Loucy (cell line): ENCODE measurements around the gene PAFAH2.

Experiments
- H2AFZ ChIP-seq: fragments of 200-600 bp; sonication (generic); 2 replicates; pipeline ENCODE4 v1.6.0; 2016; ENCODE audit warnings: antibody characterized with exemption, mild to moderate bottlenecking, low read length, moderate library complexity
- H3F3A ChIP-seq: fragments of 200-600 bp; 2 replicates; pipeline ENCODE4 v1.6.0; 2016; ENCODE audit warnings: antibody characterized with exemption, low read depth, mild to moderate bottlenecking
- H3K27me3 ChIP-seq: fragments of 200-600 bp; sonication (generic); 2 replicates; pipeline ENCODE4 v1.6.1; 2014; ENCODE audit warnings: low read length, mild to moderate bottlenecking; ENCODE audit not compliant: insufficient read depth, poor library complexity, severe bottlenecking
- H3K36me3 ChIP-seq: fragments of 200-600 bp; sonication (generic); 2 replicates; pipeline ENCODE4 v1.6.1; 2016; ENCODE audit warnings: low read length; ENCODE audit not compliant: insufficient read depth
- H3K4me1 ChIP-seq: fragments of 200-600 bp; sonication (generic); 2 replicates; pipeline ENCODE4 v1.5.1; 2014; ENCODE audit warnings: low read length, mild to moderate bottlenecking; ENCODE audit not compliant: insufficient read depth, poor library complexity, severe bottlenecking
- H3K4me2 ChIP-seq: fragments of 200-600 bp; sonication (generic); 2 replicates; pipeline ENCODE4 v1.6.0; 2014; ENCODE audit warnings: antibody characterized with exemption, low read length, low read depth, mild to moderate bottlenecking; ENCODE audit not compliant: poor library complexity, severe bottlenecking
- H3K4me3 ChIP-seq: fragments of 200-600 bp; sonication (generic); 2 replicates; pipeline ENCODE4 v1.5.1; 2014; ENCODE audit warnings: low read length, mild to moderate bottlenecking, mixed read lengths; ENCODE audit not compliant: poor library complexity, severe bottlenecking
- H3K79me2 ChIP-seq: fragments of 200-600 bp; sonication (generic); 2 replicates; pipeline ENCODE4 v1.6.1; 2014; ENCODE audit warnings: low read length; ENCODE audit not compliant: insufficient read depth
- H3K9ac ChIP-seq: fragments of 200-600 bp; sonication (generic); 2 replicates; pipeline ENCODE4 v1.6.0; 2014; ENCODE audit warnings: mild to moderate bottlenecking, low read depth, low read length, moderate library complexity; ENCODE audit not compliant: poor library complexity, severe bottlenecking
- H3K9me2 ChIP-seq: fragments of 200-600 bp; sonication (generic); replicated peaks from 2 replicates; pipeline ENCODE4 v1.6.1; 2016; ENCODE audit warnings: low read depth, low read length, mixed read lengths
- H3K9me3 ChIP-seq: fragments of 200-600 bp; sonication (generic); 2 replicates; pipeline ENCODE4 v1.6.1; 2014; ENCODE audit warnings: mild to moderate bottlenecking, antibody characterized with exemption, low read length, low read depth; ENCODE audit not compliant: insufficient read depth
- H4K20me1 ChIP-seq: fragments of 200-600 bp; sonication (generic); 2 replicates; pipeline ENCODE4 v1.6.0; 2014; ENCODE audit warnings: antibody characterized with exemption, low read length, mild to moderate bottlenecking; ENCODE audit not compliant: insufficient read depth, poor library complexity, severe bottlenecking
- CTCF ChIP-seq: fragments of 200-600 bp; sonication (generic); conservative IDR thresholded peaks from 2 replicates; pipeline ENCODE4 v1.5.1; 2014; ENCODE audit warnings: mild to moderate bottlenecking, antibody characterized with exemption, low read length

The PAFAH2 gene

GRCh38 chr1:25924454-25924853 lies 73.4 kb downstream of the PAFAH2 start:
- peaks cover 9% of the 10 kb centered on the region for H3K4me1 ChIP-seq
- H3K9ac ChIP-seq = no peak overlapping the region
- H3K4me3 ChIP-seq = no peak overlapping the region
- no peak overlapping the region for H3K4me2 ChIP-seq
- H4K20me1 ChIP-seq = no peaks in the 10 kb centered on the region
- no peaks in the 10 kb centered on the region for H3K9me3 ChIP-seq
- H3K27me3 ChIP-seq = no peaks in the 10 kb centered on the region
- no peak for TF ChIP-seq CTCF
- no peak overlapping the region for H2AFZ ChIP-seq
- 0 out of 2 replicates have a peak, but pooled peaks cover 4% of the 10 kb centered on the region for H3F3A ChIP-seq
- no peaks in the 10 kb centered on the region for H3K36me3 ChIP-seq
- no peaks in the 10 kb centered on the region for H3K79me2 ChIP-seq
- no peaks in the 10 kb centered on the region for H3K9me2 ChIP-seq

- peak overlapping the region; percentile 59 for H3K4me2 ChIP-seq
- no peak overlapping the region for H3K9ac ChIP-seq
Observed at GRCh38 chr1:25922971-25923552, 74.8 kb downstream of the PAFAH2 start.

GRCh38 chr1:25922056-25922970 lies 75.5 kb downstream of the PAFAH2 start:
- peak overlapping the region; percentile 59 for H3K4me2 ChIP-seq
- H3K27me3 ChIP-seq = no peaks in the 10 kb centered on the region
- H2AFZ ChIP-seq = peak overlapping the region; percentile 75
- peak overlapping the region; percentile 38 for H3K9ac ChIP-seq
- no peaks in the 10 kb centered on the region for H3K9me3 ChIP-seq
- H3K4me3 ChIP-seq = peak overlapping the region; percentile 60
- no peaks in the 10 kb centered on the region for H4K20me1 ChIP-seq
- H3K79me2 ChIP-seq = no peaks in the 10 kb centered on the region
- peaks cover 3% of the 10 kb centered on the region for H3K4me1 ChIP-seq
- no peaks in the 10 kb centered on the region for H3K36me3 ChIP-seq
- no peaks in the 10 kb centered on the region for H3K9me2 ChIP-seq
- TF ChIP-seq CTCF = no peak
- 0 out of 2 replicates have a peak, but pooled peaks cover 4% of the 10 kb centered on the region for H3F3A ChIP-seq

More at GRCh38 chr1:25922971-25923552, 74.8 kb downstream of the PAFAH2 start:
- no peaks in the 10 kb centered on the region for H3K79me2 ChIP-seq
- peak overlapping the region; percentile 75 for H2AFZ ChIP-seq
- peak overlapping the region; percentile 60 for H3K4me3 ChIP-seq
- no peaks in the 10 kb centered on the region for H4K20me1 ChIP-seq
- no peaks in the 10 kb centered on the region for H3K9me3 ChIP-seq
- no peaks in the 10 kb centered on the region for H3K27me3 ChIP-seq
- H3K9me2 ChIP-seq = no peaks in the 10 kb centered on the region
- 0 out of 2 replicates have a peak, but pooled peaks cover 4% of the 10 kb centered on the region for H3F3A ChIP-seq
- H3K4me1 ChIP-seq = peaks cover 9% of the 10 kb centered on the region
- TF ChIP-seq CTCF = no peak
- H3K36me3 ChIP-seq = no peaks in the 10 kb centered on the region
